Glutamatergic neuron (in vitro differentiated cells): ENCODE results near the gene GSG1L. TPM values are rescaled to one million over a fixed set of nuclear protein-coding genes. Genes with fewer than 3 reads are reported as not detected.

Experiments used
- DNase-seq: peaks from one replicate; pipeline ENCODE4 v3.0.0; 2022
- H3K27ac Mint-ChIP-seq: one replicate; pipeline ENCODE4 v1.8.0; 2020; ENCODE audit warnings: mild to moderate bottlenecking, mixed read lengths, inconsistent platforms; ENCODE audit not compliant: unreplicated experiment
- H3K27me3 Mint-ChIP-seq: one replicate; pipeline ENCODE4 v1.8.0; 2020; ENCODE audit warnings: mild to moderate bottlenecking, moderate library complexity, mixed read lengths, inconsistent platforms; ENCODE audit not compliant: unreplicated experiment
- H3K36me3 Mint-ChIP-seq: one replicate; pipeline ENCODE4 v1.8.0; 2020; ENCODE audit warnings: mild to moderate bottlenecking, mixed read lengths, inconsistent platforms; ENCODE audit not compliant: unreplicated experiment
- H3K4me1 Mint-ChIP-seq: one replicate; pipeline ENCODE4 v1.8.0; 2020; ENCODE audit warnings: mild to moderate bottlenecking, low read depth, mixed read lengths, inconsistent platforms; ENCODE audit not compliant: unreplicated experiment
- H3K4me3 Mint-ChIP-seq: one replicate; pipeline ENCODE4 v1.8.0; 2020; ENCODE audit warnings: mild to moderate bottlenecking, mixed read lengths, inconsistent platforms; ENCODE audit not compliant: unreplicated experiment
- H3K9me3 Mint-ChIP-seq: one replicate; pipeline ENCODE4 v1.8.0; 2020; ENCODE audit warnings: mild to moderate bottlenecking, moderate library complexity, mixed read lengths, inconsistent platforms; ENCODE audit not compliant: unreplicated experiment
- total RNA-seq: library from RNA; stranded (reverse); fragmentation: NEBNext Ultra II Directional; extraction: Animal tissue kit (Norgen Biotek cat#: 25700); gene quantifications from one replicate; pipeline ENCODE4 v1.2.1, GENCODE V29; 2021; ENCODE audit not compliant: unreplicated experiment
- TF ChIP-seq, protein P1 (sequence below): fragments of 200-600 bp; sonication (generic); IDR thresholded peaks from one replicate; pipeline ENCODE4 v1.5.0; 2021; ENCODE audit not compliant: partially characterized antibody, unreplicated experiment

GSG1L gene
- total RNA-seq, 1 donor from 2014 or later = 0.91 TPM

DNA sequence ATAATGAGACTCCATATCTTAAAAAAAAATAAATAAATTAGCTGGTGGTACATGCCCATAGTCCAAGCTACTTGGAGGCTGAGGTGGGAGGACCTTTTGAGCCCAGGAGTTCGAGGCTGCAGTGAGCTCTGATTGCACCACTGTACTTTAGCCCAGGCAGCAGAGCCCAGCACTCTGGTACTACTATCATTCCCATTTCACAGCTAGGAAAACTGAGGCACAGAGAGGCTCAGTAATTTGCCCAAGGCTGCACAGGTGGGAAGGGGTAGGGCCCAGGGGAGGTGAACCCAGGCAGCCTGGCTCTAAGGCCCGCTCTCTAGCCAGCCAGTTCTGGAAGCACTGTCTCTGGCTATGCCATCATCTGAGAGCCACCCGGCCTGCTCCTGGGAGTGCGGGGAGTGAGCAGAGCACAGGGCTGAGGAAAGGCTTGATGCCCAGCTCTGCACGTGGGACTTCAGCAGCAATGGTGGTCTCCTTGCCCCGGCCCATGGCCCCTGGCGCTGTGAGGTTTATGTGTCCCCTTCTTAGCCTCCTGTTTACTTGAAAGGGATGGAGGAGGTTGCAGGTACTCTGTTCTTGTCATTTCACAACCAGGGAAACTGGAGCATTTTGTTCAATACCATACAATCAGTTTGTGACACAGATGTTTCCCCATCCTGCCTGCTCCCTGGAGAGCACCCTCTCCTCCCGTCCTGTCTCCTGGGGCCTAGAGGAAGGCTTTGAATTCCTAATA is 291.3 kb downstream of the GSG1L start:
- TF ChIP-seq, protein P1, sequence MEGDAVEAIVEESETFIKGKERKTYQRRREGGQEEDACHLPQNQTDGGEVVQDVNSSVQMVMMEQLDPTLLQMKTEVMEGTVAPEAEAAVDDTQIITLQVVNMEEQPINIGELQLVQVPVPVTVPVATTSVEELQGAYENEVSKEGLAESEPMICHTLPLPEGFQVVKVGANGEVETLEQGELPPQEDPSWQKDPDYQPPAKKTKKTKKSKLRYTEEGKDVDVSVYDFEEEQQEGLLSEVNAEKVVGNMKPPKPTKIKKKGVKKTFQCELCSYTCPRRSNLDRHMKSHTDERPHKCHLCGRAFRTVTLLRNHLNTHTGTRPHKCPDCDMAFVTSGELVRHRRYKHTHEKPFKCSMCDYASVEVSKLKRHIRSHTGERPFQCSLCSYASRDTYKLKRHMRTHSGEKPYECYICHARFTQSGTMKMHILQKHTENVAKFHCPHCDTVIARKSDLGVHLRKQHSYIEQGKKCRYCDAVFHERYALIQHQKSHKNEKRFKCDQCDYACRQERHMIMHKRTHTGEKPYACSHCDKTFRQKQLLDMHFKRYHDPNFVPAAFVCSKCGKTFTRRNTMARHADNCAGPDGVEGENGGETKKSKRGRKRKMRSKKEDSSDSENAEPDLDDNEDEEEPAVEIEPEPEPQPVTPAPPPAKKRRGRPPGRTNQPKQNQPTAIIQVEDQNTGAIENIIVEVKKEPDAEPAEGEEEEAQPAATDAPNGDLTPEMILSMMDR = no peak
- Mint-ChIP-seq H3K27me3 (peaks cover 7% of the 10 kb centered on the region), H3K4me3 (no peak overlapping the region), H3K27ac (no peak overlapping the region), H3K36me3 (peaks cover 3% of the 10 kb centered on the region), H3K9me3 (peaks cover 10% of the 10 kb centered on the region), H3K4me1 (peaks cover 23% of the 10 kb centered on the region)
- DNase-seq = no peak

DNA sequence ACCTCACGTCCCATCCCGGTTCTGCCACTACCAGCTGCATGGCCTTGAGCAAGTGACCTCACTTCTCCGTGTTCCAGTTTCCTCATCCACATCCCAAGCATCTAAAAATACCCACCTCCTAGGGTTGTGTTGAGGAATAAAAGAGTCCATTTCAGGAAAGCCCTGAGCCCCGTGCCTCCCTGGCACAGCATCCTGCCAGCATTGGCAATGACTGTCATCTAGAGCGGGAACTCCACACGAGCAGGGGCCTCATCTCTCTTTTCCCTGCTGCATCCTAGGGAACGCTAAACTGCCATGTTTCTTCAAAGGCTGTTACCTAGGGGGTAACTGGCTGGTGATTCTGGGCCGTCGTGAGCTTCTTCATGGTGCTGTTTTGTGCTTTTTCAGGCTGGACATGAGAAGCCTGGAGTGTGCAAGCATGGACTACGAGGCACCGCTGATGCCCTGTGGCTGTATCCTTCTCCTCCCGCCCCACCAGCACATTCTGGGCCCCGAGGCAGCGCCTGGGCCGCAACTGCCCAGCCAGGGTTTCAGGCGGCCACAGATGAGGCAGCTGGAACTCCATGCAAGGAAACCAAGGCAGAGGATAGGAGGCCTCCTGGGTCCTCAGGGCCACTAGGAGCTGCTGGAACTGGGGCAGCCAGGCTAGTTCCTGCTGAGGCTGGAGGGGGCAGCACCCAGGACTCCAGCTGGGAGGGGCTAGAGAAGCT is 292.2 kb downstream of the GSG1L start:
- peaks cover 10% of the 10 kb centered on the region for H3K9me3 Mint-ChIP-seq
- H3K27ac Mint-ChIP-seq = peak overlapping the region; percentile 72
- TF ChIP-seq, protein P1 = no peak
- H3K36me3 Mint-ChIP-seq = peaks cover 3% of the 10 kb centered on the region
- H3K4me3 Mint-ChIP-seq = no peak overlapping the region
- H3K4me1 Mint-ChIP-seq = peaks cover 24% of the 10 kb centered on the region
- DNase-seq = no peak
- H3K27me3 Mint-ChIP-seq = peaks cover 7% of the 10 kb centered on the region

DNA sequence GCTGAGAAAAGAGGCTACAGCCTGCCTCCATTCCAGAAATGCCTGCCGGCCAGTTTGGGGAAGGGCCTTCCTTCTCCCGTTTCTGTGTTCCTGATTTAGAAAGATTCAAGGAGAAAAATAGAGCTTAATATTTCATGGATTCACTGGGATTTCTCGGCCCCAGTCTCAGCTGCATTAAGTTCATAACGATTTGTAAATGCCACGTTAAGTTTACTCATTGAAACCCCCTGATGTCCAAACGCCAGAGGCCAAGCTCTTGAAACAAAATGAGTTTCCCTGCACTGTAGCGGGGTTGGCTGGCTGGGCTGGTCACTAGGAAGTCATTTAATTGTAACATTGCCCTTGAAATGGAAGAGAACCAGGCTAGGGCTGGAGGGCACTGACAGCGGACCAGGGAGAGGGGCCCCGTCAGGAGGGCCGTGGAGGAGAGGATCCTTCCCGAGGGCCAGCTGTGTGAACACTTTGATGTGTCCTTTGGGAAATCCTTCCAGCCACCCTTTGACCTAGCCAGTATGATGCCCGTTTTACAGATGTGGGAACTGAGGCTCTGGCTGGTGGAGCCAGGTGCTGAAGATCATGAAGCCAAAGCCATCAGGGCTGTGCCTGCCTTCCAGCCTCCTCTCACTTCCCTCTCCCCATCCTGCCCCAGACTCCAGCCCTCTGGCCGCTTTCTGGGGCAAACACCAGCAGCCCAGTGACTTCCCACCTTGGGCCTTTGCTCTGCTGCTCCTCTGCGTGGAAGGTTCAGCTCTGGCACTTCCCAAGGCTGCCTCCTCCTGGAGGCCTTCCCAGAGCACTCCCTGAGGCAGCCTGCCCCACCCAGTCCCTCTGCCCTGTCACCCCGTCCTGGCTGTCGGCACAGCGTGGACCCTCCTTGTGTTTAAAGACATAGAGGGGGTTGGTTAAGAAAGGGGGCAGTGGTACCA is 293.0 kb downstream of the GSG1L start:
- H3K27ac Mint-ChIP-seq = no peak overlapping the region
- H3K4me1 Mint-ChIP-seq = peaks cover 23% of the 10 kb centered on the region
- DNase-seq = peak; percentile 9

DNA sequence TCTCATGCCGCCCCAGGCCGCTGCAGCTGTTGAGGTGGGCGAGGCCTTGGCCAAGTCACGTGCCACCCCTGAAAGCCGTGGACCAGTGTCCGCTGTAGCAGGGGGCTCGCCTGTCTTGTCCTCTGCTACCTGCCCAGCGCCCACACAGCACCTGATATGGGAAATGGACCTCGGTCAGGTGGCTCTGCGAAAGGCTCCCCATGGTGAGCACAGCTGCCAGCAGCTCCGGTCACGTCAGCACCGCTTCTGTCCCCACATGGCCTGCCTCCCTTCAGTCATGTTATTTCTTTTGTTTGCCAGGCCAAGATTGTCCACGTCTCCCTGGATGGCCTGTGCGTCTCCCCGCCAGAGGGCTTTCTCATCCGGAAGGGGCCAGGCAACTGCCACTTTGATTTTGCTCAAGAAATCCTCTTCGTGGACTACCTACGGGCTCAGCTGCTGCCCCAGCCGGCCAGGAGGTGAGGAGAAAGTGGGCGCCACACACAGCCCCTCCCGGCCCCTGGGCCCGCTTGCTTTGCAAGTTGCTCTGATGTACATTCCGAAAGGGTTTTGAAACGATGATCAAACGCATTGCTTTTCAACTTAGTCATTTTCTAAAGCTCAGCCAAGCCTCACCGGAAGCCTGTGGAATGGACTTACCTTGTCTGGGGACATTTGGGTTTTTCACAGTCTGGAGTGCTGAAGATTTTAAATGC is 293.8 kb downstream of the GSG1L start:
- Mint-ChIP-seq H3K4me3 (no peak overlapping the region), H3K9me3 (peaks cover 8% of the 10 kb centered on the region), H3K36me3 (peaks cover 12% of the 10 kb centered on the region), H3K27ac (no peak overlapping the region), H3K27me3 (peaks cover 7% of the 10 kb centered on the region), H3K4me1 (peaks cover 20% of the 10 kb centered on the region)
- TF ChIP-seq, protein P1 = no peak
- peak; percentile 11 for DNase-seq

More for the DNA sequence above, 293.0 kb downstream of the GSG1L start:
- Mint-ChIP-seq H3K9me3 (peaks cover 10% of the 10 kb centered on the region), H3K36me3 (peaks cover 6% of the 10 kb centered on the region), H3K4me3 (no peak overlapping the region), H3K27me3 (peaks cover 7% of the 10 kb centered on the region)
- TF ChIP-seq, protein P1 = no peak
